CD4-positive, alpha-beta T cell treated with Interleukin-4 for 1 hour (primary cell): ENCODE measurements around the gene COX20.

Source experiments
- DNase-seq, 2 donors: peaks; one replicate each; pipeline ENCODE4 v3.0.0-alpha.2; 2020 to 2022

COX20 gene

DNA sequence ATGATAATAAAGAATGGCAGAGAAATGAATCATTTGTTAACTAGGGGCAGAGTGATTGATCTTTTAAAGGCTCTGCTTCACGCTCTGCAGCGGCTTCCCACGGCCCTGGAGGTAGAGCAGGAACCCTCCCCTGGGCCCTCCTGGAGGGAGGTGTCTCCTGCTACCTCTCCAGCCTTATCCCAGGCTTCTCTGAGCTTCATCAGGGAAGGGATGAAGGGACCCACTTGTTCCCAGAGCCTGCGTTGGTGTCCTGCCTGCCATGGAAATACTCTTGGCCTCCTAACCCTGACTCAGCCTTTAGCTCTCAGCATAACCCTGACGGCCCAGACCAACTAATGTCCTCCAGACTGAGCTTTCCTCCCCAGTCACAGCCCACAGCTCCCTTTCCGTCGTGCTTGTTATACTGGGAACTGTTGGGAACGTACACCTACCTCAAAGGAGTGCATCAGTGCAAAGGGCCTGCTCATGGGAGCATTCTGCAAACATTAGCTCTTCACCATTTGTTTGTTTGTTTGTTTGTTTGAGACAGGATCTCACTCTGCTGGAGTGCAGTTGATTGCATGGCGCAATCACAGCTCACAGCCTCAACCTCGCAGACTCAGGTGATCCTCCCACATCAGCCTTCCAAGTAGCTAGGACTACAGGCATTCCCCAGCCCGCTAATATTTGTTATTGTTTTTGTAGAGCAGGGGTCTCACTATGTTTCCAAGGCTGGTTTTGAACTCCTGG is 46.3 kb downstream of the COX20 start:
- DNase-seq, result no peak

DNA sequence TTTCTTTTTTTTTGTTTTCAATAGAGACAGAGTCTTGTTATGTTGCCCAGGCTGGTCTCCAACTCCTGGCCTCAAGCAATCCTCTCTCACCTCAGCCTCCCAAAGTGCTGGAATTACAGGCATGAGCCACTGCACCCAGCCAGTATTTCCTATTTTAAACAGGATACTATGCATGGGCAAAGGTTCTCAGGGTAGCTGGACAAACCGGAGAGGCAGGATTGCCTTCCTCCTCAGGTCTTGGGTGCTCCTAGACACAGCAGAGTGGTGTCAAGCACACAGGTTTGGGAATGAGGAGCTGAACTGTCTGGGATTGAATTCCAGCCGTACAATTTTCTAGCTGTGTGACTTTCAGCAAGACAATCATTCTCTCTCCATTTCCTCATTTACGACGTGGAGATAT is 51.8 kb downstream of the COX20 start:
- DNase-seq, result no peak

DNA sequence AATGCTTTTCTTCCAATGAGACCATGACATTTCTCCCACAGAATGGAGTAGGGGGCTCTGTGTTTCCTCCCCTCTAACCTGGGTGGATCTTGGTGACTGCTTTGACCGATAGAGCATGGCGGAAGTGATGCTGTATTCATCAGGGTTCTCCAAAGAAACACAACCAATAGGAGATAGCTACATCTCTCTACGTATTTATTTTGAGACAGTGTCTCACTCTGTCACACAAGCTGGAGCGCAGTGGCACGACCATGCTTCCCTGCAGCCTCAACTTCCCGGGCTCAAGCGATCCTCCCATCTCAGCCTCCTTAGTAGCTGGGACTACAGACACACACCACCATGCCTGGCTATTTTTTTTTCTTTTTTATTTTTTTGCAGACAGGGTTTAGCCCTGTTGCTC is 58.4 kb downstream of the COX20 start:
- DNase-seq, result no peak
